Measurements from ENCODE around the gene SKA3.
"Not testable (repeated sequence)": the region's sequence is repeated elsewhere in the genome, so short reads cannot be mapped to it uniquely, and the experiment has no call there.

SKA3 gene

GRCh38 chr13:21176215-21176981, at the start of gene SKA3, which contains the start of gene MRPL57:
TSS of gene SKA3 (minus strand) at chr13:21176552. CDS start at chr13:21176477, 75 bp downstream.
TSS of gene MRPL57 (plus strand) at chr13:21176658. CDS start at chr13:21176917, 259 bp downstream.
- Histone ChIP-seq H3K27ac (peak within 1 kb of the TSS; percentile 76 to 97 (median 93)), H3K4me3 (peak within 1 kb of the TSS; percentile 73 to 92 (median 79))

GRCh38 chr13:21225082-21225481, 48.7 kb upstream of the SKA3 start:
- H3K27ac ChIP-seq: no peak overlapping the region
- no peak overlapping the region for H3K4me3 ChIP-seq

- Histone ChIP-seq H3K4me3 (no peak overlapping the region), H3K27ac (no peak overlapping the region)
Measured at GRCh38 chr13:21221268-21221667, 44.9 kb upstream of the SKA3 start.

- not testable (repeated sequence) for H3K4me3 ChIP-seq, H3K27ac ChIP-seq
Measured at GRCh38 chr13:21219716-21220115, 43.4 kb upstream of the SKA3 start.

GRCh38 chr13:21219036-21219381, 42.7 kb upstream of the SKA3 start:
- Histone ChIP-seq H3K4me3 (no peak overlapping the region), H3K27ac (no peak overlapping the region)

GRCh38 chr13:21218351-21219035, 42.1 kb upstream of the SKA3 start:
- Histone ChIP-seq H3K4me3 (no peak overlapping the region), H3K27ac (no peak overlapping the region)

- H3K27ac ChIP-seq: no peak overlapping the region
- no peak overlapping the region for H3K4me3 ChIP-seq
Measured at GRCh38 chr13:21216332-21216731, 40.0 kb upstream of the SKA3 start.

- not testable (repeated sequence) for H3K4me3 ChIP-seq, H3K27ac ChIP-seq
Measured at GRCh38 chr13:21215419-21215818, 39.1 kb upstream of the SKA3 start.

GRCh38 chr13:21212138-21212775, 35.9 kb upstream of the SKA3 start:
- Histone ChIP-seq H3K27ac (no peak overlapping the region), H3K4me3 (no peak overlapping the region)

GRCh38 chr13:21208652-21209154, 32.4 kb upstream of the SKA3 start:
- H3K27ac ChIP-seq: no peak overlapping the region
- H3K4me3 ChIP-seq: no peak overlapping the region

GRCh38 chr13:21202767-21203531, 26.6 kb upstream of the SKA3 start:
- H3K4me3 ChIP-seq: no peak overlapping the region
- H3K27ac ChIP-seq: no peak overlapping the region

GRCh38 chr13:21201456-21202190, 25.3 kb upstream of the SKA3 start:
- not testable (repeated sequence) for H3K27ac ChIP-seq, H3K4me3 ChIP-seq

GRCh38 chr13:21198391-21198790, 22.0 kb upstream of the SKA3 start:
- H3K4me3 ChIP-seq, H3K27ac ChIP-seq: not testable (repeated sequence)

- H3K4me3 ChIP-seq: not testable (repeated sequence)
Measured at GRCh38 chr13:21197606-21198225, 21.4 kb upstream of the SKA3 start.

GRCh38 chr13:21194756-21195155, 18.4 kb upstream of the SKA3 start:
- not testable (repeated sequence) for H3K4me3 ChIP-seq, H3K27ac ChIP-seq

More at GRCh38 chr13:21197606-21198225, 21.4 kb upstream of the SKA3 start:
- H3K27ac ChIP-seq: not testable (repeated sequence)

GRCh38 chr13:21186410-21186809, 10.1 kb upstream of the SKA3 start:
- H3K27ac ChIP-seq, H3K4me3 ChIP-seq: not testable (repeated sequence)

GRCh38 chr13:21181671-21182070, 5.3 kb upstream of the SKA3 start:
- no peak overlapping the region for H3K4me3 ChIP-seq
- H3K27ac ChIP-seq: no peak overlapping the region

GRCh38 chr13:21176982-21177284, 581 bp upstream of the SKA3 start:
- H3K4me3 ChIP-seq: peak overlapping the region; percentile 73 to 92 (median 79)
- peak overlapping the region; percentile 76 to 97 (median 93) for H3K27ac ChIP-seq

Data from skin epidermis (tissue), 12 donors.